HL-60 (cell line): ENCODE measurements around the gene ABHD3.

Source experiments
- DNase-seq, 2 experiments: peaks; one replicate each; pipeline ENCODE4 v3.0.0-alpha.2; 2010 to 2020; ENCODE audit warnings: low read depth in 1 of 2, low spot score in 1 of 2
- H3K27ac ChIP-seq: fragments of 250-450 bp; sonication (Bioruptor Pico); replicated peaks from 2 replicates; pipeline ENCODE4 v1.5.1; 2020; ENCODE audit warnings: mild to moderate bottlenecking, moderate library complexity
- H3K27me3 ChIP-seq: fragments of 250-450 bp; sonication (Bioruptor Pico); 2 replicates; pipeline ENCODE4 v1.5.1; 2021; ENCODE audit warnings: mild to moderate bottlenecking, moderate library complexity; ENCODE audit not compliant: insufficient read depth, poor library complexity, severe bottlenecking
- H3K4me3 ChIP-seq: replicated peaks from 2 replicates; pipeline ENCODE4 v1.5.1; 2011; ENCODE audit warnings: mild to moderate bottlenecking, control low read depth, low read length; ENCODE audit not compliant: insufficient read depth
- GABPA ChIP-seq: IDR thresholded peaks from 2 replicates; pipeline ENCODE4 v1.6.1; 2012; ENCODE audit warnings: low read depth
- POLR2AphosphoS5 ChIP-seq: IDR thresholded peaks from 2 replicates; pipeline ENCODE4 v1.6.1; 2012; ENCODE audit warnings: low read depth
- REST ChIP-seq: IDR thresholded peaks from 2 replicates; pipeline ENCODE4 v1.6.1; 2012; ENCODE audit warnings: low read depth; ENCODE audit not compliant: insufficient replicate concordance
- SPI1 ChIP-seq: IDR thresholded peaks from 2 replicates; pipeline ENCODE4 v1.6.1; 2012; ENCODE audit warnings: low read depth, mild to moderate bottlenecking, borderline replicate concordance
- TF ChIP-seq, protein P1 (sequence below): IDR thresholded peaks from one replicate; pipeline ENCODE4 v1.5.1; 2011; ENCODE audit warnings: low read length, control low read depth, inconsistent platforms; ENCODE audit not compliant: insufficient read depth

The ABHD3 gene

GRCh38 chr18:21656402-21656801 lies 48.2 kb downstream of the ABHD3 start:
- DNase-seq: no peak
- Histone ChIP-seq H3K27ac (no peak overlapping the region), H3K27me3 (no peaks in the 10 kb centered on the region), H3K4me3 (no peak overlapping the region)
- TF ChIP-seq, protein P1, sequence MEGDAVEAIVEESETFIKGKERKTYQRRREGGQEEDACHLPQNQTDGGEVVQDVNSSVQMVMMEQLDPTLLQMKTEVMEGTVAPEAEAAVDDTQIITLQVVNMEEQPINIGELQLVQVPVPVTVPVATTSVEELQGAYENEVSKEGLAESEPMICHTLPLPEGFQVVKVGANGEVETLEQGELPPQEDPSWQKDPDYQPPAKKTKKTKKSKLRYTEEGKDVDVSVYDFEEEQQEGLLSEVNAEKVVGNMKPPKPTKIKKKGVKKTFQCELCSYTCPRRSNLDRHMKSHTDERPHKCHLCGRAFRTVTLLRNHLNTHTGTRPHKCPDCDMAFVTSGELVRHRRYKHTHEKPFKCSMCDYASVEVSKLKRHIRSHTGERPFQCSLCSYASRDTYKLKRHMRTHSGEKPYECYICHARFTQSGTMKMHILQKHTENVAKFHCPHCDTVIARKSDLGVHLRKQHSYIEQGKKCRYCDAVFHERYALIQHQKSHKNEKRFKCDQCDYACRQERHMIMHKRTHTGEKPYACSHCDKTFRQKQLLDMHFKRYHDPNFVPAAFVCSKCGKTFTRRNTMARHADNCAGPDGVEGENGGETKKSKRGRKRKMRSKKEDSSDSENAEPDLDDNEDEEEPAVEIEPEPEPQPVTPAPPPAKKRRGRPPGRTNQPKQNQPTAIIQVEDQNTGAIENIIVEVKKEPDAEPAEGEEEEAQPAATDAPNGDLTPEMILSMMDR: no peak
- no peak for TF ChIP-seq REST
- TF ChIP-seq POLR2AphosphoS5: no peak
- no peak for TF ChIP-seq GABPA
- no peak for TF ChIP-seq SPI1

- Histone ChIP-seq H3K4me3 (no peak overlapping the region), H3K27ac (no peak overlapping the region), H3K27me3 (no peaks in the 10 kb centered on the region)
- TF ChIP-seq REST (no peak), SPI1 (no peak), GABPA (no peak), POLR2AphosphoS5 (no peak)
- TF ChIP-seq, protein P1: no peak
- no peak for DNase-seq
Measured at GRCh38 chr18:21653361-21653760, 51.2 kb downstream of the ABHD3 start.

- H3K27me3 ChIP-seq: no peaks in the 10 kb centered on the region
- no peak overlapping the region for H3K4me3 ChIP-seq
- no peak for DNase-seq
- TF ChIP-seq REST: no peak
- TF ChIP-seq, protein P1: no peak
- TF ChIP-seq SPI1: no peak
- no peak for TF ChIP-seq POLR2AphosphoS5
- no peak for TF ChIP-seq GABPA
- H3K27ac ChIP-seq: no peak overlapping the region
Measured at GRCh38 chr18:21652073-21652472, 52.5 kb downstream of the ABHD3 start.
